NCI-H128 (cell line): ENCODE measurements around the gene CLDN9.

ENCODE experiments used
- DNase-seq: peaks from one replicate; lab custom pipeline; 2025; ENCODE audit not compliant: unreplicated experiment; lab: John Stamatoyannopoulos, UW

Gene CLDN9

GRCh38 chr16:2992383-2993081 lies 20.2 kb upstream of the CLDN9 start:
- DNase-seq, result no peak

- no peak for DNase-seq
Observed at GRCh38 chr16:2996298-2996697, 16.4 kb upstream of the CLDN9 start.

- DNase-seq, result no peak
Observed at GRCh38 chr16:2999929-3000328, 12.8 kb upstream of the CLDN9 start.

DNA sequence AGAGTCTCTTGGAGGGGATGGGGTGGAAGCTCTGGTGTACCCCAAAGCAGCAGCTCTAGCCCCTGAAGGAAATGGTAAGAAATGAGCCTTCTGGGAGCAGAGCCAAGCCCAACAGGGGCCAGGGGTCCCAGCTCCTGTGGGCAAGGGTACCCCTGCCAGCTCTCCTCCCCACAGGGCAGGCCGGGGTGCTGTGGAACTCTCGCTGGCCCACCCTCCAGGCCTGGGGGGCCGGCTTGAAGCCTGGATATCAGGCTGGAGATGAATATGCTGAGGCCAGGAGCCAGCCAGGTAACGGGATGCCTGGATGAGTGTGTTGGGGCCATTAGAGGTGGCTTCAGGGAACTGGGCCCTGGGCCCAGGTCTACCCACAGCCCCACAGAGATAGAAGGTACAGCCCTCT lies 12.2 kb upstream of the CLDN9 start:
- no peak for DNase-seq

GRCh38 chr16:3001316-3001715 lies 11.4 kb upstream of the CLDN9 start:
- no peak for DNase-seq

DNA sequence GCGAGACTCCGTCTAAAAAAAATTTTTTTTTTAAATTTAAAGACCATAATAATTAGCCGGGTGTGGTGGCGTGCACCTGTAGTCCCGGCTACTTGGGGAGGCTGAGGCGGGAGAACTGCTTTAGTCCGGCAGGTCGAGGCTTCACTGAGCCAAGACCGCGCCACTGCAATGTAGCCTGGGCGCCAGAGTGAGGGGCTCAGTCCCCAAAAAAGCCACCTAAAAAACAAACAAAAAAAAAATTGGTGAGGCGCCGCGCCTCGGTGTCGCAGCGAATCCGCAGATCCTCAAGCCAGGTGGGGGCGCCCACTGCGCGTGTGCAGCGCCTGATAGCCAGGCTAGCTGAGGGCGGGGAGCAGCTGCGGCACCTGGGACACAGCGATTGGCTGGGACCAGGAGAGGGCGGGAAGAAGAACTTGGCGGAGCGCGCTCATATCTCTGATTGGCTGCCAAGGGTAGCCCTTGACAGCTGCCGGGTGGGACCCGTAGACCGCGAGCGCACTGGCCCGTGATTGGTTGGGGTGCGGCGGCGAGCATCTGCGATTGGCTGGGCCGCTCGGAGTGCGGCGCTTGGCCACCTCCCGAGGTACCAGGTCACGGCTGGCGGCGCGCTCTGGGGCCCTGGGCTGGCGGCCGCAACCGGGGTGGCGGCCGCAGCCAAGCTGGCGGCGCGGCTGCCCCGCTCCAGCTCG lies 9.0 kb upstream of the CLDN9 start:
- peak; percentile 91 for DNase-seq

GRCh38 chr16:3004319-3004718 lies 8.4 kb upstream of the CLDN9 start:
- DNase-seq, result no peak

DNA sequence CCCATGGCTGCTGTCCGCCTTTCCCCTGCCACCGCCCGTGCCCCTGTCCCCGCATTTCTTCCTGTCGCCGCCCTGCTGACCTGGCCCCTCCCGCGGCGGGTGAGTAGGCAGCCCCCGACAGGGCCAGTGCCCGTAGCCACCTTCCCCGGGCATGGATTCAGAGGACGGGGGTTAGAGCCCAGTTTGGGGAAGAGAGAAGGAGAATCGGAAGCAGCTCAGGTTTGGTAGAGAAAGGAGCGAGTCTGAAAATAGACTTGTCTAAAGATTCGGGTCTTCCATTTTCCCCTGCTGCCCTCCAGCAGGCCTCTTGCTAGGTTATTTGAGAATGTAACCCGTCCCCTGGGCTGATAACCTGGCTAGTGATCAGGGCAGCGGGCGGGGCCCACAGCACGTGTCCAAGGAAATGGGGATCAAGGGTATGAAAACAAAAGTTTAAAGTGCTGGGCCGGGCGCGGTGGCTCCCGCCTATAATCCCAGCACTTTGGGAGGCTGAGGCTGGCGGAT lies 7.9 kb upstream of the CLDN9 start:
- DNase-seq, result no peak

DNA sequence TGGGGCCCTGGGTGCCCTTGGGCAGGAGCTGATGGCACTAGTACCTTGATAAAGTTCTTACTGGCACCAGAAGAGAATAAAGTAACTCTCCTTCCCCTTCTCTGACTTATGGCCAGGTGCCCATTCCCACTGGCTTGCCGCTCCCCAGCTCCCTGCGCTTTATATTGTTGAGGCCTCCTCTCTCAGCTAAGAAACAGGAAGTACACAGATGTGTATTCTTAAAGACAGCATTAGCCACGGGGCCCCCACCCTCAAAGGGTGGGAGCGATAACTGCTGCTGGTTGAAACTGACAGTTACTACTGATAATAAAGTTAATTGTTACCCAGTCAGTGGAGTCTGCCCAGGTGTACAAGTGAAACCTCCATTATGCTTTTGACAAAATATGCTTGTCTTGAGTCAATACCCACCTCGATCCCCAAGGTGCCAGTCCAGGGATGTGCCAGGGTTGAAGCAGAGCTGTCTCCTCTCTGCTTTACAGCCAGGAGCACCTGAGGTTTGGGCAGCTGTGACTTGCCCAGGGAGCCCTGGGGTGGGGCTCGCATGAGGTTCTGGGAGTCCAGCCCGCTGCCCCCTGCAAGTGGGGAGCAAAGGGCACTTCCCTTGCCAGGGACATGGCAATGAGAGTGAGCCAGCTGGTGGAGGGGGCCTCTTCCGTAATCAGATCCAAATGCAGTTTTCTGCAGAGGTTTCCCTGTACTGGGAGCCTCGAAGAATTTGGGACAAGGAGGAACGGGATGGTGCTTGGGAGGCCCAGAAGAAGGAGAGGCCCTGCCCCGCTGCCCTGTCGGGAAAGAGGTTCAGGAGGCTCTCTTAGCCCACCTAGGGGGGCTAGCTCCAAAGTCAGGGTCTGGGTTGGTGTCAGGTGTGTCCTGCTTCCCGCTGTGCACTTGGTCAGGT lies 5.4 kb upstream of the CLDN9 start:
- no peak for DNase-seq

- DNase-seq, result no peak
Observed at GRCh38 chr16:3007957-3008689, 4.6 kb upstream of the CLDN9 start.

- no peak for DNase-seq
Observed at GRCh38 chr16:3008690-3009037, 4.1 kb upstream of the CLDN9 start.

DNA sequence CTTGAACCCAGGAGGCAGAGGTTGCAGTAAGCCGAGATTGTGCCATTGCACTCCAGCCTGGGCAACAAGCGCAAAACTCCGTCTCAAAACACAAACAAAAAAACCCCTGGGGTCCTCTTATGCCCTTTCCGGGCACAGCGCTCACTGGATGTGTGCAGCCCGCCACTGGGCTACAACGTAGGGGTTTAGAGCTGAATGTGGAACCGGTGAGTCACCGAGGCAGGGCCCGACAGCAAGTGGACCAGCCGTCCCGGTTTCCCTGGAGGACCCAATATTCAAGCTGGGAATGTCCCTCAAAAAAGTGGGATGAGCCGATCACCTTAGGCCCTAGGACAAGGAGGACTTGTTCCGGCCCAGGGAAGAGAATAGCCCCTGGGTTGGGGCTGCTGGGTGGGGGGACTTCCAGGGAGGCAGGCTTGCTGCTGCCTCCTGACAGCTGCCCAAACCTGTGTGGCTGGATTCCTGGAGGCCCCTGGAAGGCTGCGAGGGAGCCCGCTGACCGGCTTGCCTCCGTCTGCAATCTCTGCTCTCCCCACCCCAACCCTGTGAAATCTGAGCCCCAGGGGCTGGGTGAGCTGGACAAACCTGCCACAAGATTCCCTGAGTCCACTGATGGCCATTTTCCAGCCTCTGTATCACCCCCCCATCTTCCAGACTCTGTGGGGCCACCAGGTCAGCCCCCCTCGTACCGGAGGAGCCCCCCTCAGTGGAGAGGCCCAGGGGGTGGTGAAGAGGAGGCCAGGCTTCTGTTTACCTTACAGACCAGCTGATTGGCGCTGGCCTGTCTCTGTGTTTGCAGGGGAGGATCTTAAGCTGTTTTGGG lies 2.9 kb upstream of the CLDN9 start:
- no peak for DNase-seq

DNA sequence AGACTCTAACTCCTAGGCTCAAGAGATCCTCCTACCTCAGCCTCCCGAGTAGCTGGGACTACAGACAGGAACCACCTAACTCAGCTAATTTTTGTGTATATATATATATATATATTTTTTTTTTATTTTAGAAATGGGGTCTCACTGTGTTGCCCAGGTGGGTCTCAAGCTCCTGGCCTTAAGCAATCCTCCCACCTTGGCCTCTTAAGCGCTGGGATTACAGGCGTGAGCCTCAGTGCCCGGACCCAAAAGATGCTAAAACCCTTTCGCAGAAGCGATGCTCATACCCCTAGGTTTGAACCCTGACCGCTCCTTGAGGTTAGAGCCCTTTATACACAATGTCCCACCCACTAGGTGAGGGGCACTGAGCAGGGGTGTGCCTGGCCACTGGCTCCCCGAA lies 2.2 kb upstream of the CLDN9 start:
- DNase-seq, result no peak

- peak; percentile 63 for DNase-seq
Observed at GRCh38 chr16:3012246-3012645, 477 bp upstream of the CLDN9 start.

DNA sequence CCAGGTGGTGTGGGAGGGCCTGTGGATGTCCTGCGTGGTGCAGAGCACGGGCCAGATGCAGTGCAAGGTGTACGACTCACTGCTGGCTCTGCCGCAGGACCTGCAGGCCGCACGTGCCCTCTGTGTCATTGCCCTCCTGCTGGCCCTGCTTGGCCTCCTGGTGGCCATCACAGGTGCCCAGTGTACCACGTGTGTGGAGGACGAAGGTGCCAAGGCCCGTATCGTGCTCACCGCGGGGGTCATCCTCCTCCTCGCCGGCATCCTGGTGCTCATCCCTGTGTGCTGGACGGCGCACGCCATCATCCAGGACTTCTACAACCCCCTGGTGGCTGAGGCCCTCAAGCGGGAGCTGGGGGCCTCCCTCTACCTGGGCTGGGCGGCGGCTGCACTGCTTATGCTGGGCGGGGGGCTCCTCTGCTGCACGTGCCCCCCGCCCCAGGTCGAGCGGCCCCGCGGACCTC lies 798 bp downstream of the CLDN9 start:
- DNase-seq, result no peak

- no peak for DNase-seq
Observed at GRCh38 chr16:3013998-3014690, 1.4 kb downstream of the CLDN9 start.

GRCh38 chr16:3014971-3015370 lies 2.2 kb downstream of the CLDN9 start:
- DNase-seq, result no peak

DNA sequence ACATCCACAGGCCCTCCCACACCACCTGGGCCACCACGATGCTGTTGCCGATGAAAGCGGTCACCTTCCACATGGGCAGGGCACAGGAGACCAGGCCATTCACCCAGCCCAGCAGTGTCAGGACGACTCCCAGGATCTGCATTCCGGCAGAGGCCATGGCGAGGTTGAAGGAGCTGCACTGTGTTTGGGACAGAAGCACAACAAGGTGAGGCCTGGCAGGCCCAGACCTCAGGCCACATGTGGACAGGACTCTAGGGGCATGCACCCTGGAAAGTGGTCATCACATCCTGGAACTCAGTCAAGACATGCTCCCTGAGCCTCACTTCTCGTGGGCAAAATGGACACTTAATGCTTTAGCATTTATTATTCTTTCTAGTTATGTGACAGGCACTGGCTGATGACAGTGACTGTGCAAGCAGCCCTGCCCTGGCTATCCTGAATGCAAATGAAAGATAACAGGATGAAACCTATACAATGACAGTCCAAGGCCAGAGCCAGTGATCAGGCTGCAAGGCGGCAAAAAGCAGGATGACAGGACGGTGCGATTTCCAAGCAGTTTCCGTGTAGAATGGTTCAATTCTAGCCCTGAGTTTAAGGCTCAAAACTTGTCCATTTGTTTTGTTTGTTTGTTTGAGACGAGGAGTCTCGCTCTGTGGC lies 3.3 kb downstream of the CLDN9 start:
- DNase-seq, result no peak

- DNase-seq, result no peak
Observed at GRCh38 chr16:3017344-3017743, 4.6 kb downstream of the CLDN9 start.
